TTC549 (cell line): ENCODE results near the gene UTRN.

Source experiments
- FAIRE-seq: peaks from 2 replicates; lab custom pipeline; 2012; peaks lifted over from hg19 to GRCh38; lab: Jason Lieb, UNC

UTRN gene

GRCh38 chr6:144283646-144284477 is 1.3 kb upstream of the UTRN start:
- FAIRE-seq = no peak

- no peak for FAIRE-seq
These were observed 705 bp upstream of the UTRN start for GRCh38 chr6:144284478-144284782.

- no peak for FAIRE-seq
These were observed 338 bp downstream of the UTRN start for GRCh38 chr6:144285548-144285797.

- no peak for FAIRE-seq
These were observed 815 bp downstream of the UTRN start for GRCh38 chr6:144285798-144286502.

GRCh38 chr6:144286503-144287393 is 1.6 kb downstream of the UTRN start:
- no peak for FAIRE-seq

GRCh38 chr6:144289006-144289405 is 3.9 kb downstream of the UTRN start:
- FAIRE-seq = no peak

- FAIRE-seq = no peak
These were observed 7.2 kb downstream of the UTRN start for GRCh38 chr6:144292372-144292771.

GRCh38 chr6:144294016-144294415 is 8.9 kb downstream of the UTRN start:
- FAIRE-seq = peak; percentile 15

- FAIRE-seq = no peak
These were observed 10.1 kb downstream of the UTRN start for GRCh38 chr6:144295211-144295610.

- FAIRE-seq = no peak
These were observed 11.0 kb downstream of the UTRN start for GRCh38 chr6:144295981-144296767.

GRCh38 chr6:144296973-144297372 is 11.8 kb downstream of the UTRN start:
- FAIRE-seq = no peak

GRCh38 chr6:144297511-144298100 is 12.5 kb downstream of the UTRN start:
- no peak for FAIRE-seq

- no peak for FAIRE-seq
These were observed 13.1 kb downstream of the UTRN start for GRCh38 chr6:144298194-144298593.

- no peak for FAIRE-seq
These were observed 13.8 kb downstream of the UTRN start for GRCh38 chr6:144298916-144299315.

- FAIRE-seq = no peak
These were observed 17.7 kb downstream of the UTRN start for GRCh38 chr6:144302701-144303372.

GRCh38 chr6:144304223-144304848 is 19.2 kb downstream of the UTRN start:
- no peak for FAIRE-seq

- FAIRE-seq = no peak
These were observed 20.4 kb downstream of the UTRN start for GRCh38 chr6:144305567-144305966.

GRCh38 chr6:144305985-144306384 is 20.9 kb downstream of the UTRN start:
- no peak for FAIRE-seq

- FAIRE-seq = no peak
These were observed 22.7 kb downstream of the UTRN start for GRCh38 chr6:144307880-144308279.

- FAIRE-seq = no peak
These were observed 25.6 kb downstream of the UTRN start for GRCh38 chr6:144310765-144311164.

- FAIRE-seq = no peak
These were observed 26.2 kb downstream of the UTRN start for GRCh38 chr6:144311361-144311760.
